ENCODE measurements around the gene PLOD3. TPM values are rescaled to one million over a fixed set of nuclear protein-coding genes. Genes with fewer than 3 reads are reported as not detected.
"Not testable (repeated sequence)": the region's sequence is repeated elsewhere in the genome, so short reads cannot be mapped to it uniquely, and the experiment has no call there.

The PLOD3 gene
- total RNA-seq, 1 donor from 2014 or later: 161 TPM

DNA sequence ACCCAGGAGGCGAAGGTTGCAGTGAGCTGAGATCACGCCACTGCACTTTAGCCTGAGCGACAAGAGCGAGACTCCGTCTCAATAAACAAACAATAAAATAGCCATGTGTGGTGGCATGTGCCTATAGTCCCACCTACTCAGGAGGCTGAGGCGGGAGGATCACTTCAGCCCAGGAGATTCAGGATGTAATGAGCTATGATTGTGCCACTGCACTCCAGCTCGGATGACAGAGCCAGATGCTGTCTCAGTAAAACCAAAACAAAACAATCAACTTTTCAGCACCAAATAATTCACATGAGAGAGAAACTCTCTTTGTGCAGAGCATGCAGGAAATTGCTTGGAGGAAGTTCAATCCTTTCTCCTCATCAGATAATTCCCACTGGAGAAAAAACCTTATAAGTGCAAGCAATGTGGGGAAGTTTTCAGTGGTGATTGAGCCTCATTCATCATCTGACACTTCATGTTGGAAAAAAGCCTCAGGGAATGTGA, 40.9 kb upstream of the PLOD3 start:
- TF ChIP-seq EZH2 (IDR thresholded peaks at IDR 0.05; ENCODE audit: insufficient read depth, low read length): no peak
- TF ChIP-seq, protein P1, sequence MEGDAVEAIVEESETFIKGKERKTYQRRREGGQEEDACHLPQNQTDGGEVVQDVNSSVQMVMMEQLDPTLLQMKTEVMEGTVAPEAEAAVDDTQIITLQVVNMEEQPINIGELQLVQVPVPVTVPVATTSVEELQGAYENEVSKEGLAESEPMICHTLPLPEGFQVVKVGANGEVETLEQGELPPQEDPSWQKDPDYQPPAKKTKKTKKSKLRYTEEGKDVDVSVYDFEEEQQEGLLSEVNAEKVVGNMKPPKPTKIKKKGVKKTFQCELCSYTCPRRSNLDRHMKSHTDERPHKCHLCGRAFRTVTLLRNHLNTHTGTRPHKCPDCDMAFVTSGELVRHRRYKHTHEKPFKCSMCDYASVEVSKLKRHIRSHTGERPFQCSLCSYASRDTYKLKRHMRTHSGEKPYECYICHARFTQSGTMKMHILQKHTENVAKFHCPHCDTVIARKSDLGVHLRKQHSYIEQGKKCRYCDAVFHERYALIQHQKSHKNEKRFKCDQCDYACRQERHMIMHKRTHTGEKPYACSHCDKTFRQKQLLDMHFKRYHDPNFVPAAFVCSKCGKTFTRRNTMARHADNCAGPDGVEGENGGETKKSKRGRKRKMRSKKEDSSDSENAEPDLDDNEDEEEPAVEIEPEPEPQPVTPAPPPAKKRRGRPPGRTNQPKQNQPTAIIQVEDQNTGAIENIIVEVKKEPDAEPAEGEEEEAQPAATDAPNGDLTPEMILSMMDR (IDR thresholded peaks at IDR 0.05; ENCODE audit: insufficient read depth, low read depth, low read length): no peak
- Histone ChIP-seq H2AFZ (ENCODE audit: low read depth, low read length) (no peak overlapping the region), H3K4me1 (ENCODE audit: insufficient read depth, low read length) (no peaks in the 10 kb centered on the region), H3K9me3 (ENCODE audit: insufficient read depth, low read depth, low read length) (no peaks in the 10 kb centered on the region), H3K27ac (ENCODE audit: low read depth, low read length) (no peak overlapping the region), H3K36me3 (ENCODE audit: insufficient read depth, low read length) (no peaks in the 10 kb centered on the region), H4K20me1 (ENCODE audit: insufficient read depth, low read length) (no peaks in the 10 kb centered on the region), H3K27me3 (ENCODE audit: insufficient read depth, low read length) (no peaks in the 10 kb centered on the region), H3K4me3 (ENCODE audit: insufficient read depth, low read depth, low read length) (no peak overlapping the region), H3K9ac (ENCODE audit: low read length) (no peak overlapping the region), H3K4me2 (ENCODE audit: low read length) (no peak overlapping the region), H3K79me2 (ENCODE audit: insufficient read depth, low read length) (no peaks in the 10 kb centered on the region)
- FAIRE-seq: no peak
- Mint-ChIP-seq H3K9me3 (ENCODE audit: unreplicated experiment) (no peaks in the 10 kb centered on the region), H3K4me1 (ENCODE audit: low read depth, unreplicated experiment) (no peaks in the 10 kb centered on the region), H3K36me3 (ENCODE audit: low read depth, unreplicated experiment) (no peaks in the 10 kb centered on the region), H3K27ac (ENCODE audit: unreplicated experiment) (no peak overlapping the region), H3K4me3 (ENCODE audit: unreplicated experiment) (no peak overlapping the region), H3K27me3 (ENCODE audit: low read depth, unreplicated experiment) (peaks cover 4% of the 10 kb centered on the region)
- DNase-seq (ENCODE audit: low read depth): no peak

DNA sequence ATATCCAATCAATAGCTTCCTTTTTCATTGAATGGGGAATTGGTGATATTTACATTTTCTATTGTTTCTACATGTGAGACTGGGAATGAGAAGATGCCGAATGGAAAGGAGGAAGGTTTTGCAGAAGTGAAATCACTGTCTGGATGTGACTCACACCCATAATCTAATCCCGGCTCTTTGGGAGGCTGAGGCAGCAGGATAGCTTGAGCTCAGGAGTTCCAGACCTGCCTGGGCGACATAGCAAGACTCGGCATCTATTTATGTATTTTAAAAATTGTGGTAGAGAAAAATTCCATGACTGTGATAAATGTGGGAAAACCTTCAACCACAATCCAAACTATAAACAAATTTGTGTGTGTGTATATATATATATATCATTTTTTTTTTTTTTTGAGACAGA, 38.4 kb upstream of the PLOD3 start:
- H3K79me2 ChIP-seq (ENCODE audit: insufficient read depth, low read length): peaks cover 13% of the 10 kb centered on the region
- H3K4me2 ChIP-seq (ENCODE audit: low read length): no peak overlapping the region
- peaks cover 5% of the 10 kb centered on the region for H3K4me1 Mint-ChIP-seq (ENCODE audit: low read depth, unreplicated experiment)
- no peaks in the 10 kb centered on the region for H3K36me3 ChIP-seq (ENCODE audit: insufficient read depth, low read length)
- H2AFZ ChIP-seq (ENCODE audit: low read depth, low read length): no peak overlapping the region
- TF ChIP-seq, protein P1 (IDR thresholded peaks at IDR 0.05; ENCODE audit: insufficient read depth, low read depth, low read length): no peak
- no peak for TF ChIP-seq EZH2 (IDR thresholded peaks at IDR 0.05; ENCODE audit: insufficient read depth, low read length)
- peaks cover 3% of the 10 kb centered on the region for H3K4me1 ChIP-seq (ENCODE audit: insufficient read depth, low read length)
- no peaks in the 10 kb centered on the region for H4K20me1 ChIP-seq (ENCODE audit: insufficient read depth, low read length)
- no peak overlapping the region for H3K27ac ChIP-seq (ENCODE audit: low read depth, low read length)
- H3K4me3 Mint-ChIP-seq (ENCODE audit: unreplicated experiment): no peak overlapping the region
- H3K27ac Mint-ChIP-seq (ENCODE audit: unreplicated experiment): no peak overlapping the region
- H3K4me3 ChIP-seq (ENCODE audit: insufficient read depth, low read depth, low read length): no peak overlapping the region
- no peak overlapping the region for H3K9ac ChIP-seq (ENCODE audit: low read length)
- H3K36me3 Mint-ChIP-seq (ENCODE audit: low read depth, unreplicated experiment): peaks cover 2% of the 10 kb centered on the region
- FAIRE-seq: no peak
- DNase-seq (ENCODE audit: low read depth): no peak
- no peaks in the 10 kb centered on the region for H3K9me3 ChIP-seq (ENCODE audit: insufficient read depth, low read depth, low read length)
- peaks cover 4% of the 10 kb centered on the region for H3K27me3 Mint-ChIP-seq (ENCODE audit: low read depth, unreplicated experiment)
- H3K9me3 Mint-ChIP-seq (ENCODE audit: unreplicated experiment): peaks cover 4% of the 10 kb centered on the region
- H3K27me3 ChIP-seq (ENCODE audit: insufficient read depth, low read length): no peaks in the 10 kb centered on the region

DNA sequence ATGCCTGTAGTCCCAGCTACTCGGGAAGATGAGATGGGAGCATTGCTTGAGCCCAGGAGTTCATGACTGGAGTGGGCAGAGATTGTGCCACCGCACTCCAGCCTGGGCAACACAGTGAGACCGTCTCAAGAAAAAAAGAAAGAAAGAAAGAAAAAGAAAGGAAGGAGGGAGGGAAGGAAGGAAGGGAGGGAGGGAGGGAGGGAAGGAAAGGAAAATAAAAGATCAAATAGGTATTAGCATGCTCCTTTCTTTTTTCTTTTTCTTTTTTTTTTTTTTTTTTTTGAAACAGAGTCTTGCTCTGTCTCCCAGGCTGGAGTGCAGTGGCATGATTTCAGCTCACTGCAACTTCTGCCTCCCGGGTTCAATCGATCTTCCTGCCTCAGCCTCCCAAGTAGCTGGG, 35.8 kb upstream of the PLOD3 start:
- H3K27me3 Mint-ChIP-seq (ENCODE audit: low read depth, unreplicated experiment); H3K36me3 ChIP-seq (ENCODE audit: insufficient read depth, low read length); H3K36me3 Mint-ChIP-seq (ENCODE audit: low read depth, unreplicated experiment); H3K27ac ChIP-seq (ENCODE audit: low read depth, low read length); H3K27me3 ChIP-seq (ENCODE audit: insufficient read depth, low read length); H3K4me3 Mint-ChIP-seq (ENCODE audit: unreplicated experiment); FAIRE-seq; H3K27ac Mint-ChIP-seq (ENCODE audit: unreplicated experiment); H2AFZ ChIP-seq (ENCODE audit: low read depth, low read length); H3K9me3 Mint-ChIP-seq (ENCODE audit: unreplicated experiment); H3K4me3 ChIP-seq (ENCODE audit: insufficient read depth, low read depth, low read length); DNase-seq (ENCODE audit: low read depth); H3K9me3 ChIP-seq (ENCODE audit: insufficient read depth, low read depth, low read length); H3K4me1 ChIP-seq (ENCODE audit: insufficient read depth, low read length); H3K9ac ChIP-seq (ENCODE audit: low read length): not testable (repeated sequence)
- Histone ChIP-seq H3K4me2 (ENCODE audit: low read length) (peak overlapping the region; percentile 87), H4K20me1 (ENCODE audit: insufficient read depth, low read length) (peaks cover 10% of the 10 kb centered on the region), H3K79me2 (ENCODE audit: insufficient read depth, low read length) (peaks cover 36% of the 10 kb centered on the region)
- H3K4me1 Mint-ChIP-seq (ENCODE audit: low read depth, unreplicated experiment): peaks cover 12% of the 10 kb centered on the region
